Stimulated activated CD8-positive, alpha-beta memory T cell treated with anti-CD3 and anti-CD28 coated beads, Interleukin-15, amount 100 ng/mL, for 24 hours (primary cell): ENCODE data around the gene SYNE1.
"Not testable (repeated sequence)": the region's sequence is repeated elsewhere in the genome, so short reads cannot be mapped to it uniquely, and the experiment has no call there.

ENCODE experiments used
- DNase-seq: peaks from one replicate; pipeline ENCODE4 v3.0.0-alpha.2; 2020; ENCODE audit warnings: low read depth

SYNE1 gene

GRCh38 chr6:152630832-152631231 lies 6.3 kb downstream of the SYNE1 start:
- DNase-seq: no peak

DNA sequence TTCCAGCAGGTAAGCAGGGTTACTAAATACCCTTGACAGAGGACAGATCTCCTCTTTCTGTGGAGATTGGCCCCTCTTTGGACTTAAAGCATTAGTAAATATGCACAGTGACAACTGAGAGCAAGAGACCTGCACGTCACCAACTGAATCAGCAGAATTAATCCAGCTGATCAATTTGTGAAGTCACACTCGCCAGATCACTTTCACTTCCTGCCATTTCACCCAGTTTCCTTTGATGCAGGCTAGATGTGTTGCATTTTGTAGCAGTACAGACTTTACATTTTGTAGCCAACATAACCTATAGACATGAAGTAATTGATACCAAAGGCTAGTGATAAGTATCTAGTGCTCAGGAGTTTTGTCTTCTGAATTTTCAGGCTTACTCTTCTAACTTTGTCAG lies 11.9 kb downstream of the SYNE1 start:
- DNase-seq: no peak

- not testable (repeated sequence) for DNase-seq
These were observed 22.4 kb downstream of the SYNE1 start for GRCh38 chr6:152614776-152615175.

GRCh38 chr6:152609125-152609670 lies 28.0 kb downstream of the SYNE1 start:
- DNase-seq: no peak

- no peak for DNase-seq
These were observed 31.2 kb downstream of the SYNE1 start for GRCh38 chr6:152605941-152606340.

GRCh38 chr6:152605342-152605741 lies 31.8 kb downstream of the SYNE1 start:
- no peak for DNase-seq

DNA sequence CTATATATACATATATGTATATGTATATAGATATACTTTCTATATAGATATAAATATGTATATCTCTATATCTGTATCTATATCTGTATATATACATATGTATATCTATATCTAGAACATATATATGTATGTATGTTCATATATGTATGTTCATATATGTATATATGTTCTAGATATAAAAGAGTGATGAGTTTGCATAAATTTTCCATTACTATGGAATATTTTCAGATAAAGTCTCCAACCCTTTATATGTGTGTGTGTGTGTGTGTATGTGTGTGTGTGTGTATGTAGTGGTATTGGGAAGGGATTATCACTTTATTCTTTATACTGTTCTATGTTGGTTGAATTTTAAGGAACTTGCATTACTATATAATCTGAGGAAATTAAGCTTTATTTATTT lies 33.3 kb downstream of the SYNE1 start:
- no peak for DNase-seq

DNA sequence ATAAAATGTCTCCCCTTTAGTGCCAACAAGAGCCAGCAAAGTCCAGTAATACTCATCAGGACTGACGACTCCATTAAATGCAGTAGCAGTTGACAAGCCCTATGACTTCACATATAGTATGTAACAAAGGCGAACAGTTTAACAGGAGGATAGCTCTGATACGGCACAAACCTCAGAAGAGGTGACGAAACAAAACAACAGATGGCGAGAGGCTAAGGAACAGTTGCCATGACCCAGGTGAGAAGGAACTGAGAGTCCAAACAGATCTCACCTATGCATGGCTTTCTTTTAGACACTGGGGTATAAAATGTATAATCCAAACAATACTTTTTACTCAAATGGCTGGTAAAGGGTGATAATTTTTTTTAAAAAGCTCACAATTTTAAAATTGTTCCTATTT lies 37.1 kb downstream of the SYNE1 start:
- no peak for DNase-seq

DNA sequence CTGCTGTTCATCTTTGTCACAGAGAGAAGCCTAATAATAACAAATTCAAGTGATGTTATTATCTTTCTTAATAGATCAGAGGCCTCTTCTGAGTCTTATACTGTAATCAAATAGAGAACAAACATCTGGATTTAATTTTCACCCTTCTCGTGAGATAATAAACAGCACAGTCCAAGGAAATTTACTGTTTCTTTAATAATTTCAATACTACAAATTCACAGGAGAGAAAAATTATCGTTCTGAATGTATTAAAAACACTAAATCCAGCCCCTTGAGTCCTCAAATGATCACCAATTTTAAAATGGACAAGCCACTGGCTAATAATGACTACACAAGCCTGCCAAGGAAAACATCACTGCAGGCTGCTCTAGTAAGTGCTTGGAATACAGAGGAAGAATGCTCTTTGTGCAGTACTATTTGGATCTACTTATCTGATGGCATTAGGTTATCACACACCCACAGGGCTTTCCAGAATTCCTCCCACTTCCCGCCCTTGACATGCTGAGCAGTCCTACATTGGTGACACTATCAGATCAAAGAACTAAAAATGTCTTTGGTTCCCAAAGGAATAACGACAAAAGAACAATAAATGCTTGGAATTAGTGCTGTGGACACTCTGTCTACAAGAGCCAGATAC lies 38.1 kb downstream of the SYNE1 start:
- DNase-seq: no peak

DNA sequence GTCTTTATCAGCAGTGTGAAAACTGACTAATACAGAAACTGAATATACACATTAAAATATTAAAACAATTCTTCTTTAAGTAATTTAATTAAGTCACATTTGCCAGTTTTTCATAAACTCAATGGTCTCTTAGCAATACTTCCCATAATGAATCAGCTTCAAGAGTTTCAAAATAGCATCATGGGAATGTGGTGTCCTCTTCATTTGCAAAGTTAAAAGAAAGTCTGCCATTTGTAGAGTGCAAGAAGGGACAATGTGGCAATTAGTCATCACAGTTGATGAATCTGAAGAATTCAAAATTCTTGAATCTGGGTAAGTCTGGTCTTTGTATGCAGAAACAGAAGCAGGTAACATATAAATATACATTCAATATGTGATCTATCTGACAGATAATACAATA lies 38.7 kb downstream of the SYNE1 start:
- no peak for DNase-seq

- no peak for DNase-seq
These were observed 40.4 kb downstream of the SYNE1 start for GRCh38 chr6:152596726-152597125.

DNA sequence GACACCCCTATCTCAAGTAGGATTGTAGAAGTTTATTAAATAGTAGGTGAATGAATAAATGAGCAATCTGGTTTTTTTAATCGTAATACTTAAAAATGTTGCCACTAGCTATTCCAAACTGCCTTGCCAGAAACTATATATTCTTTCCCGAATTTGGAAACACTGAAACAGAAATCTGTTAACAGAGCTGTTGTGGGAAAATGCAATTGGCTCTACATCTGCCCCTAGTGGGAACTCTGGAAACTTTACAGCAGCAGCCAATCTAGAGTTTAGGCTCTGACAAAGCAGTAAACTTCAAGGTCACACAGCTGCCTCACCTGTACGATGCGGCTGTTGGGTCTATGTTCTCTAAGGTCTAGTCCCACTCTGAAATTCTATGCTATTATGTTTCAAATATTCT lies 41.7 kb downstream of the SYNE1 start:
- DNase-seq: no peak

DNA sequence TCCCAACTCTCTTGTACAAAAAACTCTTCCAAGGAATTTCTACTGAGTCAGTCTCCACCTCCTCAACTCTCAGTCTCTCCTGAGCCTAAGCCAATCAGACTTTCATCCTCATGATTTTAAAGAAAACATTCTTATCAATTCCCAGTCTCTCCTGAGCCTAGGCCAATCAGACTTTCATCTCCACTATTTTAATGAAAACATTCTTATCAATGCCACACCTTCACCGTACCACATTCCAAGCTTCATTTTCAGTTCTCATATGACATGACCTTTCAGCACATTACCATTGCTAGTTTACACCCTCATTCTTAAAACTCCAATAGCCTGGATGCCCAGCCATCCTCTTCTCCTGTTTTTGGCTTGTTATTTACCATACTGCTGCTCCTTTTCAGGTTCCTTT lies 42.5 kb downstream of the SYNE1 start:
- no peak for DNase-seq

DNA sequence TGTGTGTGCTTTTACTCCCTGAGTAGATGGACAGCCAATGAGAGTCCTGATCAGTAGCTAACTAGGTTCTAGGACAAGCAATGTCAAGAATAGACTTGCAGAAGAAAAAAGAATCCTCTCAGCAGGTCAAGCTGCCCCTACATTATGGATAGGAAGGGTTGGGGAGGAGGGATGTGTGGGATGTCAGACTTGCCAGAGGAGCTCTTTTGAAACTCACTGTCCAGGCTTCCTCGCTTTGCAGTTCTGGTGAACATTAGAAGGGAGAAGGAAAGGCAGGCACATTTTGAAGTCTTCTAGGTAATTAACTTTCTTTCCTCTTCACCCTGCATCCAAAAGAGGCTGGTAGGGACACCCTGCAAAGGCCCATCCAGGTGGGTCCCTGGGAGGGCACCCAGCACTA lies 48.7 kb downstream of the SYNE1 start:
- no peak for DNase-seq

- no peak for DNase-seq
These were observed 49.7 kb downstream of the SYNE1 start for GRCh38 chr6:152587473-152587872.

GRCh38 chr6:152585236-152585635 lies 51.9 kb downstream of the SYNE1 start:
- no peak for DNase-seq

GRCh38 chr6:152583888-152584287 lies 53.3 kb downstream of the SYNE1 start:
- DNase-seq: no peak

GRCh38 chr6:152576525-152576924 lies 60.6 kb downstream of the SYNE1 start:
- DNase-seq: no peak

DNA sequence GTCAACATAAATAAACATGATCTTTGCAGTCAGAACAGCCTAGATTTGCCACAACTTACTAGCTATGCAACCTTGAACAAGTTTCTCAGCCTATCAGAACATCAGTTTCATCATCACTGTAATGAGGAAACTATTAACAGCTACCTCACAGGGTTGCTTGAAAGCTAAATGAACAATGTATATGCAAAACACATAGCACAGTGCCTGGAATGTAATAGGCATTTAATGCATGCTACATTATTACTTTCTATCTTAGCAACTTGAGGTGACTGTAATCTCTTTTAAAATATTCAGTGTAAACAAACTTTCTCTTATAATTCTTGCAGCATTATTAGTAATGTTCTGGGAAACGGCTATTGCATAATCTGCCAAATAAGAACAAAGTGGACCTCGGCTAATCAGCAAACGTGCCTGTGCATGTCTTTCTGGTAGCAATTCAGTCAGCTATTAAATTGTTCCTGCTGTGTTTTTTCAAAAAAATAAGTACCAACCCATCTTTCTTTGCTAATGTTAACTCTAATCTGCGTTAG lies 61.5 kb downstream of the SYNE1 start:
- no peak for DNase-seq

GRCh38 chr6:152575161-152575560 lies 62.0 kb downstream of the SYNE1 start:
- DNase-seq: no peak

DNA sequence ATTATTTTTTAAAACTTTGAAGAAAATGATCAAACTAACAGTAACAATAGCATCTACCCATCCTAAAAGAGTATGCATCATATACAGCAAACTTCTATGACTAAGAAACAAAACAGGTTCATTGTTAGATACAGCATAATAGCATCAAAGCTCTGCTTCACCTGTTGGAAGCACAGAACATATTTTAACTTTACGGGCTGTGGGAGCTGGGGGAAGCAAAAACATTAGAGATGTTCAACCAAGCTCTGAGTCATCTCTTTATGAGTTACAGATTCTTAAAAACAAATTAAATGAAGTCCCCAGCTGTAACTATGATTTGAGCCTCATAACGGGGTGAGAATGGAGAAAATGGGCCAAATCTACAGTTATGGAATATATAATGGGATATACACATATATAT lies 63.4 kb downstream of the SYNE1 start:
- DNase-seq: no peak

DNA sequence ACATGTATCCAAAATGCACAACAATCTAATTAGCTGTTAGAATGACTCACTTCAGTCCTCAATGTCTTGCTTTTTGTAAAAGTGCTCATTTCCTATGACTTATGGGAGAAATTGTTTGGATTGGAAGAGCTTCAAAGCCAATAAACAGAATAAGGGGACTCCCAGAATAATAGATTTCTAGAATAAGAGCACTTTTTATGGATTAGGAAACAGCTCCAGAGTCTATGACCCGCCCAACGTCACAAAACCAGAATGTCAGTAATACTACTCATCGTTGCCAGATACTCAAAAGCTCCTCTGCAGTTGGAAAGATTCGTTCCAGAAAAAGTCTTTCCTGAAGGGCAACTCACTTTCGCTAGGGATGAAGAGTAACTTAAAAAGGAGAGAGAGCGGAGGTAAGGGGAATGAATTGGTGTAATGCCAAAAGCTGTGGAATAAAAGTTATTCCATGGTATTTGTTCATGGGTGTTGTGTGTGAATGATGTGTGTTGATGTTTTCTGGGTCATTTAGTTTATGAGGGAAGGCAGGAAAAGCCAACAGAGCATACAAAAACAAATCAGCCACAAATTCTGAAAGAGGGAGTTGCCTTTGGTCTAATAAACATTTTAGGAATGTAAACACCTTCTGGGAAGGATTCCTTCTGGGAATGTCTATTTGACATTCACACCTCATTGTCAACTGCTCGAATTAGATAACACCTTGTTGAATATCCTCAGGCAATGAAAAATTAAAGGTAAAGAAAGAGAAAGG lies 64.6 kb downstream of the SYNE1 start:
- no peak for DNase-seq

DNA sequence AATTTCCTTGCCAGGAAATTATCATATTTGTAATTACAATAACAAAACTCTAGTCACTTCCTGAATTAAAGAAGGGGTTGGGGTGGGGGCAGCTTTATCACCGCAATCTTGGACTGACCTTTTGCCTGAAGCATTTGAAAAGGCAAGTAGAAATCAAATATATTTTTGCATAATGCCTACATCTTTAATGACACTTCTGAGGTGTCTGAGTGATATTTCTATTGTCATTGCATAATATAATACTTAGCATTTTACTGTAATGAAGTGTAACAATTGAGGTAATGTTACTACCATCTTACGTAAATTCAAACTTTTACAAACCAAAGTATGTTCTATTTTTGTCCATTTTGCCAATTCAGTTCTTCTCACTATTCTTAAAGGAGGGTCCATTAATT lies 65.2 kb downstream of the SYNE1 start:
- no peak for DNase-seq
